ENCODE results near the gene ABCC4. TPM values are rescaled to one million over a fixed set of nuclear protein-coding genes. Genes with fewer than 3 reads are reported as not detected.
A peak's percentile ranks its signal among the peaks of the same experiment; 100 is the strongest.

ABCC4 gene
- total RNA-seq, 4 donors from 2014 or later, result 15.8 to 26.0 (median 23.8) TPM

- no peak for DNase-seq
- intact Hi-C loops (cut with DNase I; ENCODE audit: low total_unique reads), result no loop called here
- no peaks in the 10 kb centered on the region for H3K27me3 ChIP-seq
- H3K4me3 ChIP-seq, result no peak overlapping the region
- H3K27ac ChIP-seq, result peak overlapping the region in 1 of 4 donors; percentile 4
- no peaks in the 10 kb centered on the region for H3K36me3 ChIP-seq
- peaks cover 0 to 27% (median 17%) of the 10 kb centered on the region in 4 donors for H3K4me1 ChIP-seq
- H3K9me3 ChIP-seq, result no peaks in the 10 kb centered on the region
- in situ Hi-C loops (cut with MboI; ENCODE audit: low pct_ligation_motif_present in 1 of 4, low pct_unique_long_range_greater_than_20kb in 1 of 4, low sequenced_read_pairs in 3 of 4), result no loop called here
- 30 to 31% methylated on average over 4 of the region's 4 CpGs for WGBS, 2 donors (ENCODE audit: low coverage in 1 of 2)
- TF ChIP-seq CTCF (IDR thresholded peaks at IDR 0.05), result no peak
- no peak for TF ChIP-seq POLR2A (IDR thresholded peaks at IDR 0.05)
- no peak for TF ChIP-seq EP300 (IDR thresholded peaks at IDR 0.05; ENCODE audit: low read depth)
- TF ChIP-seq POLR2AphosphoS5 (IDR thresholded peaks at IDR 0.05), result no peak
These were observed 12.2 kb downstream of the ABCC4 start for GRCh38 chr13:95289020-95289444.

- H3K27ac ChIP-seq, result no peak overlapping the region
- TF ChIP-seq POLR2A (IDR thresholded peaks at IDR 0.05), result no peak
- H3K27me3 ChIP-seq, result no peaks in the 10 kb centered on the region
- DNase-seq, result no peak
- intact Hi-C loops (cut with DNase I; ENCODE audit: low total_unique reads), result no loop called here
- H3K9me3 ChIP-seq, result no peaks in the 10 kb centered on the region
- peaks cover 0 to 41% (median 17%) of the 10 kb centered on the region in 4 donors for H3K4me1 ChIP-seq
- H3K4me3 ChIP-seq, result no peak overlapping the region
- H3K36me3 ChIP-seq, result no peaks in the 10 kb centered on the region
- WGBS, 2 donors (ENCODE audit: low coverage in 1 of 2), result 90 to 96% methylated on average over 2 to 4 of the region's 4 CpGs
- in situ Hi-C loops (cut with MboI; ENCODE audit: low pct_ligation_motif_present in 1 of 4, low pct_unique_long_range_greater_than_20kb in 1 of 4, low sequenced_read_pairs in 3 of 4), result no loop called here
These were observed 16.8 kb downstream of the ABCC4 start for GRCh38 chr13:95284436-95284835.

- intact Hi-C loops (cut with DNase I; ENCODE audit: low total_unique reads), result loop anchor here (5.0 kb wide), 2 partner anchors 47 to 1447 kb away; no protein-coding TSS in a partner anchor
- Histone ChIP-seq H3K4me3 (no peak overlapping the region), H3K4me1 (peaks cover 6 to 41% (median 13%) of the 10 kb centered on the region in 4 donors), H3K9me3 (no peaks in the 10 kb centered on the region), H3K27ac (peak overlapping the region in 1 of 4 donors; percentile 54), H3K36me3 (no peaks in the 10 kb centered on the region), H3K27me3 (no peaks in the 10 kb centered on the region)
- TF ChIP-seq POLR2AphosphoS5 (IDR thresholded peaks at IDR 0.05) (no peak), EP300 (IDR thresholded peaks at IDR 0.05; ENCODE audit: low read depth) (no peak), POLR2A (IDR thresholded peaks at IDR 0.05) (no peak), CTCF (IDR thresholded peaks at IDR 0.05) (no peak)
- 98 to 100% methylated on average over 3 of the region's 3 CpGs for WGBS, 2 donors (ENCODE audit: low coverage in 1 of 2)
- in situ Hi-C loops (cut with MboI; ENCODE audit: low pct_ligation_motif_present in 1 of 4, low pct_unique_long_range_greater_than_20kb in 1 of 4, low sequenced_read_pairs in 3 of 4), result no loop called here
- no peak for DNase-seq
These were observed 22.2 kb downstream of the ABCC4 start for GRCh38 chr13:95279016-95279415.

- no peaks in the 10 kb centered on the region for H3K9me3 ChIP-seq
- no peak for DNase-seq
- peak overlapping the region; percentile 67 to 83 (median 75) for H3K27ac ChIP-seq
- no peak overlapping the region for H3K4me3 ChIP-seq
- peaks cover 14 to 48% (median 23%) of the 10 kb centered on the region in 4 donors for H3K4me1 ChIP-seq
- in situ Hi-C loops (cut with MboI; ENCODE audit: low pct_ligation_motif_present in 1 of 4, low pct_unique_long_range_greater_than_20kb in 1 of 4, low sequenced_read_pairs in 3 of 4), result no loop called here
- H3K36me3 ChIP-seq, result no peaks in the 10 kb centered on the region
- 84 to 85% methylated on average over 3 to 4 of the region's 4 CpGs for WGBS, 2 donors (ENCODE audit: low coverage in 1 of 2)
- no peaks in the 10 kb centered on the region for H3K27me3 ChIP-seq
- no peak for TF ChIP-seq CTCF (IDR thresholded peaks at IDR 0.05)
- no peak for TF ChIP-seq EP300 (IDR thresholded peaks at IDR 0.05; ENCODE audit: low read depth)
- TF ChIP-seq POLR2A (IDR thresholded peaks at IDR 0.05), result no peak
- no peak for TF ChIP-seq POLR2AphosphoS5 (IDR thresholded peaks at IDR 0.05)
- intact Hi-C loops (cut with DNase I; ENCODE audit: low total_unique reads), result loop anchor here (5.0 kb wide), 2 partner anchors 44 to 1444 kb away; no protein-coding TSS in a partner anchor
These were observed 25.2 kb downstream of the ABCC4 start for GRCh38 chr13:95276037-95276505.

Data from transverse colon (tissue), 4 donors.